GM12864 (cell line): ENCODE measurements around the gene RPL10.

Source experiments
- DNase-seq: peaks from one replicate; pipeline ENCODE4 v3.0.0-alpha.2; 2011; ENCODE audit warnings: low read depth
- H3K4me3 ChIP-seq: 2 replicates; pipeline ENCODE4 v1.5.1; 2011; ENCODE audit warnings: mild to moderate bottlenecking, low read depth, low read length, control low read depth
- TF ChIP-seq, protein P1 (sequence below): IDR thresholded peaks from 2 replicates; pipeline ENCODE4 v1.5.1; 2011; ENCODE audit warnings: low read depth, mild to moderate bottlenecking, moderate library complexity, low read length, control low read depth, inconsistent platforms; ENCODE audit errors: missing control alignments

RPL10 gene

GRCh38 chrX:154450312-154450711 lies 52.1 kb downstream of the RPL10 start:
- no peak overlapping the region for H3K4me3 ChIP-seq
- TF ChIP-seq, protein P1, sequence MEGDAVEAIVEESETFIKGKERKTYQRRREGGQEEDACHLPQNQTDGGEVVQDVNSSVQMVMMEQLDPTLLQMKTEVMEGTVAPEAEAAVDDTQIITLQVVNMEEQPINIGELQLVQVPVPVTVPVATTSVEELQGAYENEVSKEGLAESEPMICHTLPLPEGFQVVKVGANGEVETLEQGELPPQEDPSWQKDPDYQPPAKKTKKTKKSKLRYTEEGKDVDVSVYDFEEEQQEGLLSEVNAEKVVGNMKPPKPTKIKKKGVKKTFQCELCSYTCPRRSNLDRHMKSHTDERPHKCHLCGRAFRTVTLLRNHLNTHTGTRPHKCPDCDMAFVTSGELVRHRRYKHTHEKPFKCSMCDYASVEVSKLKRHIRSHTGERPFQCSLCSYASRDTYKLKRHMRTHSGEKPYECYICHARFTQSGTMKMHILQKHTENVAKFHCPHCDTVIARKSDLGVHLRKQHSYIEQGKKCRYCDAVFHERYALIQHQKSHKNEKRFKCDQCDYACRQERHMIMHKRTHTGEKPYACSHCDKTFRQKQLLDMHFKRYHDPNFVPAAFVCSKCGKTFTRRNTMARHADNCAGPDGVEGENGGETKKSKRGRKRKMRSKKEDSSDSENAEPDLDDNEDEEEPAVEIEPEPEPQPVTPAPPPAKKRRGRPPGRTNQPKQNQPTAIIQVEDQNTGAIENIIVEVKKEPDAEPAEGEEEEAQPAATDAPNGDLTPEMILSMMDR, result no peak
- no peak for DNase-seq
